ENCODE data around the gene DHDDS.

- TF ChIP-seq CTCF (IDR thresholded peaks at IDR 0.05; ENCODE audit: low read length), result no peak
- no peak for TF ChIP-seq EZH2 (optimal IDR thresholded peaks at IDR 0.05; ENCODE audit: low read depth, low read length)
These were observed 45.5 kb downstream of the DHDDS start for GRCh38 chr1:26477446-26478152.

Measured in MM.1S (cell line).